NCI-H2029 (cell line): ENCODE results near the gene NCF4.

Experiments used
- DNase-seq: peaks from one replicate; lab custom pipeline; 2025; lab: John Stamatoyannopoulos, UW

The NCF4 gene

DNA sequence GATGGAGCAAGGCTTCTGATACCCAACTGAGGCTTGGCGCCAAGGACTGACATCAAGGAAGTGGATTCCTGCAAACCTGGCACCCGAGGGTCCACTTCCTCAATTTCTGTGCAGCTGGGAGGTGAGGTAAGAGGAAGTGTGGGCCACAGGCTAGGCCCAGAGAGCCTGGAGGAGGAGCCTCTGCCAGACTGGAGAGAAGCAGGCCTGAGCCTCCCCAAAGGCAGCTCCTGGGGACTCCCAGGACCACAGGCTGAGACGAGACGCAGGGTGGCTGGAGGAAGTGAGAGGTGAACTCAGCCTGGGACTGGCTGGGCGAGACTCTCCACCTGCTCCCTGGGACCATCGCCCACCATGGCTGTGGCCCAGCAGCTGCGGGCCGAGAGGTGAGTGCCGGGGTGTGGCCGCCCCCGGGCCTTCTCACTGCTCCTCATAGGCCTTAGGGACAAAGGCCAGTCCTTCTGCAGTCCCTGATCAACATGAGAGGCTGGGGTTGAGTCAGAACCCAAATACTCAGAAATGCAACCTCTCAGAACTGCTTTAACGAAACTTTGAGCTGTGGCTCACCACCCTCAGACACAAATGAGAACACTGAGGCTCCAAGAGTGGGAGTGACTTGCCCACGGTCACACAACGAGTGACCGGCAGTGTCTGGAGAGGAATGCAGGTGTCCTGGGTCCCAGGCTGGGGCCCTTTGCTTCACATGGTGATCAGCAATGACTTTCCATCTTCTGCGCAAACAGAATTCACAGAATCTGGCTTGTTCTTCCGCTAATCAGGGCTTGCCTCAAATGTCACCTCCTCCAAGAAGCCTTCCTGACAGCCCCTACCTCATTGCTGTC, at the start of gene NCF4:
Gene NCF4 (plus strand): TSS at position 186 of the 839 bp plus-strand sequence. CDS start 166 bp downstream, at position 352.
- no peak for DNase-seq

DNA sequence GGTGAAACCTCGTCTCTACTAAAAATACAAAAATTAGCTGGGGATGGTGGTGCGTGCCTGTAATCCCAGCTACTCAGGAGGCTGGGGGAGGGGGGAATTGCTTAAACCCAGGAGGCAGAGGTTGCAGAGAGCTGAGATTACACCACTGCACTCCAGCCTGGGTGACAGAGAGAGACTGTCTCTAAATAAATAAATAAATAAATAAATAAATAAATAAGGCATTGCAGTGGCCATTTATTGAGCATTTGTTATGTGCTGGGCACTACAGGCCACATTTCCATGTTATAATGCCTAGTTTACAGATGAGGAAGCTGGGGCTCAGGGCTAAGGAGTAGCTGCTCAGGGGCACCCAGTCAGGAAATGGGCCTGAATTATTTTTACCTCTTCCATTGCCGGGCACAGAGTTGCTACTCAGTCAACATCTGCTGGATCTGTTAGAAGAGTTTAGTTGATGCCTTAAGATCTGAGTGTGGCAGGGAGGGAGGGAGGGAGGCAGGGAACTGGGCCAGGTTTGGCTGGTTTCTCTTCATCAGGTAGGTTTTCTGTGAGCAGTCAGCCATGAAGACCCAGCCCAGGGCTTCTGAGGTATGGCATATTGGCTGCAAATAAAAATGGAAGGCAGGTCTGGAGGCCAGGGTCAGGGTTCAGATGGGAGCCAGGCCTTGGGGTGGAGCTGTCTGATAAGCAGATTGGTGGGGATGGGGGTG, 49.6 kb upstream of the NCF4 start:
- peak; percentile 6 for DNase-seq

DNA sequence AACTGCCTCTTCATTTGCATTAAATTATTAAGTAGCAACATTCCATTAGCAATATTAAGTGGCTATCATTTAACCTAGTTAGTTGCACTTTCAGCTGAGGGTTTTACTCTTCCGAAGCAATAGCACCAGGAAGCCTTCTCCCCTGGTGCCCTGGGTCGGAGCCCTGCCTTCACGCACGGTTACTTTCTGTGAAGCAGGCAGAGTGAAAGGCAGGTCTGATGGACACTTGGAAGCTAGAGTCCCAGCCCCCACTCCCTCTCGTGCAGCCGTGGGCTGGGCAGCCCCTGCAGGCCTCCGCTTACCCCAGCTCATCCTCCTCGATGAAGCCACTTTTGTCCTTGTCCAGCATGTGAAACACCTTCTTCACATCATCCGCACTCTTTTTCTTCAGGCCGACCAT, 46.0 kb upstream of the NCF4 start:
- no peak for DNase-seq

DNA sequence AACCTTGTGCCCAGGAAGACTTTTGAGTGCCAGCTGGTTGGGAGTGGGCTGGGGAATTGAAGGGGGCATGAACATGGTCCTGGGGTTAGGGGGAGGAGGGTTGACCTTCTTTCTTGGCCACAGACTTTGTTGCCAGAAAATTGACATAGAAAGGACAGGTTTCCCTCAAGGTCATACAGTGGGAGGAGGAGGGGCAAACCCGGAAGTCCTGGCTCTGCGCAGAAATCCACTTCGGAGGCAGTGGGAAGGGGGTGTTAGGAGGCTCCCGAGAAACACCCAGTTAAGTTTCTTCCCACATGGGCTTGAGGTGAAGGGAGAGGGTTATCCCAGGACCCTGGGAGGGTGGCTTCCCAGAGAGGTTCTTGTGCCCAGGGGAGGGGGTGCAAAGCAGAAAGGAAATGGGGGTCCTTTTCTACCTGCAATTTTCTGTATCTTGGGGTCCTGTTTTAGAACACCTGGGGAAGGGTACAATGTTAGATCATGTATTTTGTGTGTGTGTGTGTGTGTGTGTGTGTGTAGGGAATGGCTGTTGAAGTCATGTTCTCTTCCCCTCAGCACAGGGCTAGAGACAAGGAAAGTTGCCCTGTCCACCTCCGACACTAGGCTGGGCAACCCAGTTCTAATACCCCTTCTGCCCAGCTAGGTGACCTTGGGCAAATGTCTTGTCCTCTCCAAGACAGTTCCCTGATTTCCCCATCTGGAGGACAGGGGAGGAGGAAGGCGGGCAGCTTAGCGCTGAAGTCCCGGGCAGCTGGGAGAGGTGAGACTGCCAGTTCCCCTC, 45.1 kb upstream of the NCF4 start:
- no peak for DNase-seq

DNA sequence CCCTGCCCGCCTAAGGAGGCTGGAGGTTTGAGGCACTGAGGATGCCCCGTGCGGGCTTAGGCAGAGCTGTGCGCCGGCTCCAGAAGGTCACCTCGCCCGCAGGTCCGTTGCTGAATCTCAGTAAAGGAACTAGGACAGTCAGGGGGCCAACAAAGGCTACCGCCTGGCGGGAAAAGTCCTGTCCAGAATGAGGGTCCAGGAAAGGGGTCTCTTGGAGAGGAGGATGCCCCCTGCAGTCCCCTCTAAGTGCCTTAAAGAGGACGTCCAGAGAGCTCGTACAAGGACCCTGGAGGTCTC, 44.5 kb upstream of the NCF4 start:
- DNase-seq, result no peak

DNA sequence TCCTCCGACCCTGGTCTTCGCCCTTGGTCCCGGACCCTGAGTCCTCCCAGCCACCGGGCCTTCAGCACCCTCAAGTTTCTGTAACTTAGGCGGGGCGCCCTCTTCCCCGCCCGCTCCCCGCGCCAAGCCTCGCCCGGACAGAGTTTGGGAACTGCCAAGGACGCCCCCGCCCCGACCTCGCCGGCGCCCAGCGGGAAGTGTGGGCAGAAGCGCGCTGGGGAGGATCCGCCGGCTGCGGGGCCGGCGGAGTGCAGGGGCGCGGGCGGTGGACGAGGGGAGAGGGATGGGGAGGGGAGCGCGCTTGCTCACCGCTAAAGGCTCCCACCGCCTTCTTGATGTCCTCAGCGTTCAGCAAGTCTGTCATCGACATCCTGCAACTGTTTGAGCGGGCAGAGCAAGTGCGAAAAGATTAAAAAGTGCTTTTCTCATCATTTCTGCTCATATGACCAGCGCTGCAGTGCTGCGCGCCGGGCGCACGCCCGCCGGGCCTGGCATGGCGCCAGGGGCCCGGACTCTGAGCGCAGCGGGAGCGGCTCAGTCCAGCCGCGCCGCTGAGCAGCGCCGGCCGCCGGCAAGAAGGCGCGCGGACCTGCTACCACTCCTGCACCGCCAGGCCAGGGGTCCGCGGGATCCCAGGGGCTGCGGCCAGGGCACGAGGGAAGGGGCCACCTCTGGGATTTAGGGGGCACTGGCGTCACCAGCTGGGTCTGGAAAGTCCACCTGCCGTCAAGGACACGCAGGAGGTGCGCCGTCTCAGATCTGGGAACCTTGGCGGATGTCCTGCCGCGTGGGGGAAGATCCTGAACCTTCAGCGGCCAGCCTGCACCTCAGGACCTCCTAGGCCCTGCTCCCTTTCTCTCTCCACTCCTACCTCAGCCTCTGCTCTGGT, 43.9 kb upstream of the NCF4 start, which contains the start of gene PVALB:
Gene PVALB (minus strand): TSS at position 400 of the 889 bp plus-strand sequence. CDS start 30 bp downstream, at position 370.
- peak; percentile 15 for DNase-seq

DNA sequence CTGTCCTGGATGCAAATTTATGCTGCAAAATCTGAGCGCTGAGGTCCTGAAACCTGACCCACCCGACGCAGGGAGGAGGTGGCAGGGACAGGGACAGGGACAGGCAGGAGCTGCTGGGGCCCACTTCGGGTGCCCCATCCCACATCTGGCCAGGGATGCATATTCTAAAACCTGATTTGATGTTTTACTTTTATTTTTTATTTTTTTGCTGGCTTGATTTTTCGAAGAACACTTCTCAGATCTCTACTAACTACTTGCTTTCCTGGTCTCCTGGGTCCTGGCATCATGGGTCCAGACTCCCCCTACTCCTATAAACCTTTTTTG, 43.3 kb upstream of the NCF4 start:
- no peak for DNase-seq

- no peak for DNase-seq
Observed at GRCh38 chr22:36818010-36818642, 42.7 kb upstream of the NCF4 start.

- DNase-seq, result no peak
Observed at GRCh38 chr22:36819112-36819511, 41.7 kb upstream of the NCF4 start.

DNA sequence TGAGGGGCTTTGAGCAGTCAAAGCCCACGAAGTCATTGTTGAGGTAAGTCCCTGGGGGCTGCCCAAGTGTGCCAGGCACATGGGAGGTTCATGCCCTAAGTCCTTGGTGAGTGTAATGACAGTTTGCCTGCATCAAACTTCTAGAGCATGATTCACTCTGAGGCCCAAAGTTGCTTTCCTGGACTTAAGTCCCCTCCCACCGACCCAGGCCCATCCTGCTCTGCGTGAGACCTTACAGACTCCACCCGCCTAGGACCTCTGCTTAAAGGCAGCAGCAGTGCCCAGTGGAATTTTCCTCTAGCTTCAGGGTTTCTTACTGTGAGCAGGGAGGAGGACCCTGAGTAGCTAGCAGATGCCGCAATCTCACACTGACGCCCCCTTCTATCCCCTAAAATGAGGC, 38.2 kb upstream of the NCF4 start:
- DNase-seq, result no peak

DNA sequence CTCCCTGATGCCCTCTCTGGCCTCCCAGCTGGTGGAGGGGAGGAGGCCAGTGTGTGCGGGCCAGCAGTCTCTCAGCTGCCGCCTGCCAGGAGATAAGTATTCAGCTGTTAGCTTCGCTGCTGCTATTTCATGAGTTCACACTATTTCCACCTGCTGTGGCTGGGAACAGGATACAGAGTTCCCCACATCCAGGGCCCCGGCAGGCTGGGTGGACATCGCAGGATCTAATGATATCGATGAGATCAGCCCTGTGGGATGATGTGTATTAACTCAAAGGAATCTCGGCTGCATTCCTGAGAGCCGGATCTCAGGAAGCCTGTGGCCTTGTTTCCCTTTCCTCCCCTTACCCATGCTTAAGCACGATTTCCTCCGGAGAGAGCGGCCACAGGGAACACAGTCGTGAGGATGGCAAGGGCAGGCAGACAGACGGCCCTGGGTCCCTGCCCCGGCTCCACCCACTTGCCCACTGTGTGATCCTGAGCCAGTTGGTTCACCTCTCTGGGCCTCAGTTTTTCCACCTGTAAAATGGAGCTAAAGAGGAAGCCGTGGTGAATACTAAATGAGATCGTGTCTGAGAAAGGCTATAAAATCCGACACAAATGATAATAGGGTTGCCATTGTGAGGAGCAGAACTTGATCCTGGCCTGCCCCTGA, 37.5 kb upstream of the NCF4 start:
- DNase-seq, result no peak

- DNase-seq, result no peak
Observed at GRCh38 chr22:36824655-36825054, 36.2 kb upstream of the NCF4 start.

- DNase-seq, result no peak
Observed at GRCh38 chr22:36826262-36826661, 34.5 kb upstream of the NCF4 start.

DNA sequence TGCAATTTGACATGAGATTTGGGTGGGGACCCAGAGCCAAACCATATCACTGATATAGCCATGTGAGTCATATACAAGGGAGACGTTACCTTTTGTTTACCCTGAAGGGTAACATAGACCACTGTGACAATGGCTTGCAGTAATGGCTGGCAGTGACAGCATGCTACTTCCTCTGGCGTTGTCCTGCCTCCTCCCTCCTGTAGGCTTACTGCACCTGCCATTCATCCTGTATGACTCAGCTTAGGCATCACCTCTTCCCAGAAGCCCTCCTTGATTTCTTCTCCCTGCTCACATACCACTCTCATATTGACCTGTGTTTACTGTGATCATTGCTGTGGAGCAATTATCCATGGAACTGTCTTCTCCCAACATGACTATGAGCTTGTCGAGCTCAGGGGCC, 32.0 kb upstream of the NCF4 start:
- DNase-seq, result peak; percentile 32

DNA sequence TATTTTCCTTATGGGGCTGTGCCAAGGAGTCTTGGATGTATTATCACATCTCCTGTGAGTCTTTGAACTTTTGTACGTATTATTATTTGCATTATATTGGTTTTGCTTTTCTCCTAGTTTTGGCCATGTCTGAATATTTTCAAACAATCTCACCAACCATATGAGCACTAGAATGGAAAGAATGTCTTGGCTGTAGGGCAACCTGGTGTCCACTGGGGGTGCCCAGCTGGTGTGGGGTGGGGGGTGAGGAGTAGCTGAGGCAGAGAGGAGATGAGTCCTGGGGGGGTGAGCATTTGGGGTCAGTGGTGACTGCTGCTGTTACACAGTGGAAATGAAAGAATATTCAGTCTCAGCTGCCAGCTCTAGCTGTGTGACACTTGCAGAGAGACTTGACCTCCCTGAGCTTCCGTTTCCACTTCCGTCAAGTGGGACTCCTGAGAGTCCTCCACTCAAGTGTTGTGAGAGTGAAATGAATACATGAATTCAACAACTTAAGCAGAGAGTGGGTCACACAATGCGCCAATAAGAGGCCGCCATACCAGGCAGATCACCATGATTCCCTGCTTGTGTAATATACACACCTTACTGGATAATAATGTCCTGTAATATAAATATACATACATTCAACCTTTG, 31.3 kb upstream of the NCF4 start:
- DNase-seq, result peak; percentile 78

GRCh38 chr22:36830601-36831000, 30.2 kb upstream of the NCF4 start:
- no peak for DNase-seq

GRCh38 chr22:36831206-36831605, 29.6 kb upstream of the NCF4 start:
- DNase-seq, result no peak

- no peak for DNase-seq
Observed at GRCh38 chr22:36831717-36832116, 29.1 kb upstream of the NCF4 start.

DNA sequence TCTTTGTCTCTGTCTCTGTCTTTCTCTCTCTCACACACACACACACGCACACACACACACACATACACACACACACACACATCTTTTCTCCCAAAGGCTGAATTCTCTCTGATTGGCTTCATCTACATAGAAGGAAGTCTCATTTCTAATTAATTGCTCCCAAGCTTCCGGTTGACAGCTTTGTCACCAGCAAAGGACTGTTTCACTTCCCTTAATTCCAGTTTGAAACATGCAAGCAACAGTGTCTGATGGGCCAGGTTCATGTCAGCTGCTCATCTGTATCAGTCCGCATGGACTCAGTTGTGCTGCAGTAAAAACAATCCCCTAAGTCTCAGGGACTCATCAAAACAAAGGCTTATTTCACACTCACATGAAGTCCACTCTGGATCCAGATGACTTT, 27.7 kb upstream of the NCF4 start:
- DNase-seq, result no peak

GRCh38 chr22:36835903-36836302, 24.9 kb upstream of the NCF4 start:
- no peak for DNase-seq
